MCF 10A (cell line): ENCODE measurements around the gene IMMP2L. TPM values are rescaled to one million over a fixed set of nuclear protein-coding genes. Genes with fewer than 3 reads are reported as not detected.
A peak's percentile ranks its signal among the peaks of the same experiment; 100 is the strongest.

Experiments
- BruUV-seq: library from RNA; stranded (reverse); fragments of 400-500 nt; replicated peaks from 2 replicates; lab custom pipeline; 2021; lab: Mats Ljungman, UMichigan
- CTCF ChIA-PET: fragments of 300-600 bp; sonication (Branson Sonifier 250); formaldehyde crosslinking; extraction: SDS; loops from one replicate; lab custom pipeline; 2021; ENCODE audit warnings: antibody characterized with exemption, inconsistent platforms; lab: Yijun Ruan, JAX
- POLR2A ChIA-PET: fragments of 300-600, 350-650 bp; sonication (Branson Sonifier 250); formaldehyde crosslinking; extraction: SDS; loops from one replicate; lab custom pipeline; 2020; ENCODE audit warnings: antibody characterized with exemption, inconsistent platforms; lab: Yijun Ruan, JAX
- DNase-seq: peaks from one replicate; pipeline ENCODE4 v3.0.0-alpha.2; 2018; ENCODE audit not compliant: unreplicated experiment
- H3K27ac Mint-ChIP-seq: one replicate; pipeline ENCODE4 v1.8.0; 2022; ENCODE audit warnings: mild to moderate bottlenecking, low read depth, mixed read lengths; ENCODE audit not compliant: unreplicated experiment
- H3K27me3 Mint-ChIP-seq: one replicate; pipeline ENCODE4 v1.8.0; 2022; ENCODE audit warnings: mixed read lengths; ENCODE audit not compliant: insufficient read depth, unreplicated experiment
- H3K36me3 Mint-ChIP-seq: one replicate; pipeline ENCODE4 v1.8.0; 2022; ENCODE audit warnings: mild to moderate bottlenecking, moderate library complexity, mixed read lengths; ENCODE audit not compliant: insufficient read depth, unreplicated experiment
- H3K4me1 Mint-ChIP-seq: one replicate; pipeline ENCODE4 v1.8.0; 2022; ENCODE audit warnings: mixed read lengths; ENCODE audit not compliant: insufficient read depth, unreplicated experiment
- H3K4me3 Mint-ChIP-seq: one replicate; pipeline ENCODE4 v1.8.0; 2022; ENCODE audit warnings: mild to moderate bottlenecking, moderate library complexity, mixed read lengths; ENCODE audit not compliant: unreplicated experiment
- H3K9me3 Mint-ChIP-seq: one replicate; pipeline ENCODE4 v1.8.0; 2022; ENCODE audit warnings: mixed read lengths; ENCODE audit not compliant: unreplicated experiment
- intact Hi-C: fragments of 100-400 bp; cut with micrococcal nuclease; formaldehyde crosslinking; loops from 2 replicates; pipeline ENCODE4 v1.14.1; 2022
- total RNA-seq: library from RNA; stranded (reverse); gene quantifications from 2 replicates; pipeline ENCODE4 v1.2.3, GENCODE V29; 2022
- TF ChIP-seq, protein P1 (sequence below): fragments of 200-600 bp; IDR thresholded peaks from one replicate; pipeline ENCODE4 v1.8.0; 2022; ENCODE audit warnings: antibody characterized with exemption, mild to moderate bottlenecking; ENCODE audit not compliant: unreplicated experiment

Gene IMMP2L
- total RNA-seq, 1 experiment from 2014 or later = 23.7 TPM

DNA sequence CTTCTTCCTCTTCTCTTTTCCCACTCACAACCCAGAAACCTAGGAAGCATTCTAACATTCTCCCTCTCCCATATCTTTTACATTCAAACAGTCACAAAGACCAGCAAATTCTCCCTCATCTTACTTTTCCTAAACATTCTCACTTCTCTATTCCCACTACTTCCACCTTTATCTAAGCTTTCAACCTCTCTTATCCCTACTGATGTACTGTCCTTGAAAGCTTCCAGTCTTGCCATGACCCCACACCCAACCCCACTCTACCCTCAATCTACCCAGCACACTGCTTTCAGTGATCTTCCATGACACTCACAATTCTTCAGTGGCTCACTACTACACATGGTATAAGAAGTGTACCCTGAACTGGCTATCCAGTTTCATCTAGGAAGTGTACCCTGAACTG lies 5.3 kb downstream of the IMMP2L start:
- Mint-ChIP-seq H3K27ac (no peak overlapping the region), H3K4me1 (peaks cover 12% of the 10 kb centered on the region), H3K27me3 (no peaks in the 10 kb centered on the region), H3K9me3 (no peaks in the 10 kb centered on the region), H3K36me3 (peaks cover 16% of the 10 kb centered on the region), H3K4me3 (no peak overlapping the region)
- no peak for DNase-seq
- TF ChIP-seq, protein P1, sequence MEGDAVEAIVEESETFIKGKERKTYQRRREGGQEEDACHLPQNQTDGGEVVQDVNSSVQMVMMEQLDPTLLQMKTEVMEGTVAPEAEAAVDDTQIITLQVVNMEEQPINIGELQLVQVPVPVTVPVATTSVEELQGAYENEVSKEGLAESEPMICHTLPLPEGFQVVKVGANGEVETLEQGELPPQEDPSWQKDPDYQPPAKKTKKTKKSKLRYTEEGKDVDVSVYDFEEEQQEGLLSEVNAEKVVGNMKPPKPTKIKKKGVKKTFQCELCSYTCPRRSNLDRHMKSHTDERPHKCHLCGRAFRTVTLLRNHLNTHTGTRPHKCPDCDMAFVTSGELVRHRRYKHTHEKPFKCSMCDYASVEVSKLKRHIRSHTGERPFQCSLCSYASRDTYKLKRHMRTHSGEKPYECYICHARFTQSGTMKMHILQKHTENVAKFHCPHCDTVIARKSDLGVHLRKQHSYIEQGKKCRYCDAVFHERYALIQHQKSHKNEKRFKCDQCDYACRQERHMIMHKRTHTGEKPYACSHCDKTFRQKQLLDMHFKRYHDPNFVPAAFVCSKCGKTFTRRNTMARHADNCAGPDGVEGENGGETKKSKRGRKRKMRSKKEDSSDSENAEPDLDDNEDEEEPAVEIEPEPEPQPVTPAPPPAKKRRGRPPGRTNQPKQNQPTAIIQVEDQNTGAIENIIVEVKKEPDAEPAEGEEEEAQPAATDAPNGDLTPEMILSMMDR = no peak
- ChIA-PET POLR2A (no interaction called here), CTCF (interaction anchor here (0.7 kb wide), 1 partner anchor 706 kb away, joined by 4 read pairs; no protein-coding TSS in a partner anchor)
- no TSS peak for BruUV-seq
- intact Hi-C loops = no loop called here

DNA sequence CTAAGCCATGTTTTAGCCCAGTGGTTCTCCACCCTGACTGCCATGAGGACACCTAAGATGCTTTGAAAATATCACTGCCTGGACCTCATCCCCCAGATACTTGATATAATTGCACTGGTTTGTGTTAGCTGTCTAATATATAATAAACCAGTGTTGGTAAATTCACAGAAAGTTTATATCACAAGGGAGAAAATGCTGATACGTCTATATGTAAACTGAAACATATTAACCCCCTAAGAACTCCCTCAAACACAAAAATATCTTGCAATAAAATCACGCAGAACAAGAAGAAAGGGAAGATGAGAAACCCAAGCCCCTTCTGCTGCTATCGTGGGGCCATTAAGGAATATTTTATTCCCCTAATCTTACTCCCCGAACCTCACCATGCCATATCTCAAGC lies 8.2 kb downstream of the IMMP2L start:
- ChIA-PET CTCF (interaction anchor here (0.5 to 0.7 kb wide), 2 partner anchors 10 to 179 kb away, joined by 3 read pairs; no protein-coding TSS in a partner anchor), POLR2A (no interaction called here)
- TF ChIP-seq, protein P1 = no peak
- intact Hi-C loops = no loop called here
- Mint-ChIP-seq H3K4me1 (no peaks in the 10 kb centered on the region), H3K27ac (no peak overlapping the region), H3K4me3 (no peak overlapping the region), H3K9me3 (no peaks in the 10 kb centered on the region), H3K27me3 (no peaks in the 10 kb centered on the region), H3K36me3 (peaks cover 30% of the 10 kb centered on the region)
- BruUV-seq = no TSS peak
- no peak for DNase-seq

DNA sequence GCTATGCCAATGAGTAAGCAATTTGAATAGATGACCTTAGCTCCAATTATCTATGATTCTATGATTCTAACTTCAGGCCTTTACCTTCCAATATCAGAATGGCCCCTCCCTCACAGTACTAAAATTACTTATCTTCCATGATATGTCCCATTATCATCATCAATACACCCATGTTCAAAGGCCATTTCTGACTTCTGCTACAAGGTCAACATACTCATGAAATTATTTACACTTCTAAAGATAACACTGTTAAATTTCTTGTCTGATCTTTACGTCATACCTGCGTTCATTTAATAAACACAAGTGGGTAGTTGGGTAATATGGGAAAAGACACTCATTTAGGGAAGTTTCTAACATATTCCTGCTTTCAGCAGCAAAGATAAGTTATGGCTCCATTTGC lies 21.2 kb downstream of the IMMP2L start:
- Mint-ChIP-seq H3K9me3 (no peaks in the 10 kb centered on the region), H3K27me3 (no peaks in the 10 kb centered on the region), H3K4me3 (no peak overlapping the region), H3K36me3 (peaks cover 25% of the 10 kb centered on the region), H3K27ac (no peak overlapping the region), H3K4me1 (no peaks in the 10 kb centered on the region)
- intact Hi-C loops = no loop called here
- POLR2A ChIA-PET = no interaction called here
- BruUV-seq = no TSS peak
- DNase-seq = no peak
- CTCF ChIA-PET = interaction anchor here (1.1 kb wide), 1 partner anchor 21 kb away, joined by 3 read pairs; the partner anchor contains the start of gene IMMP2L
- TF ChIP-seq, protein P1 = no peak

DNA sequence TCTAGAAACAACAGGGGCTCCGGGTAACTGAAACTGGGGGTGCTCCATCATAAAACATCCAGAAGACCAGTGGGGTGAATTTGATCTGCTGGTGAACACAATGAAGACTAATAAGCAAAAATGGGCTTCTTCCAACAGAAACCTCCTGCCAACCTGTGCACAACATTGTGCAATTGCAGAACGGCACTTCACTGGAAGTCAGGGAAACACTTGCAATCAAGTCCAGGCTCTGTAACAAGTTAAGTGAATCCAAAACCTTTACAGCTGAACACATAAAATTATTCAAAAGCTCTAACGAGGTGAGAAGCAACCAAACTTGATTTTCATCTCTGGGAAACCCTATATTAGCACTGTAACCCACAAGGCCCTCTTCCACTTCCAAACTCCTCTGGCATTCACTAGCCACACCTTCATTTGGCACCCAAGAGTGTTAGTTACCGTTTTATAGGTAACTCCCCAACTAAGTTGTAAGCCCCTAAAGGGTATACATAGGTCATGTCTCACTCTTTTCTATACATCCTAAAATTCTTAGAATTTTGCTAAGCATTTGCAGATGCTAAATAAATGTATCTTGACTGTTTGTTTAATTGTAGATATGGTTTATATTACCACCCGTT lies 22.0 kb downstream of the IMMP2L start:
- intact Hi-C loops = no loop called here
- H3K9me3 Mint-ChIP-seq = no peaks in the 10 kb centered on the region
- ChIA-PET POLR2A (no interaction called here), CTCF (no interaction called here)
- H3K27ac Mint-ChIP-seq = no peak overlapping the region
- BruUV-seq = no TSS peak
- no peaks in the 10 kb centered on the region for H3K4me1 Mint-ChIP-seq
- peak; percentile 6 for DNase-seq
- H3K4me3 Mint-ChIP-seq = no peak overlapping the region
- TF ChIP-seq, protein P1 = no peak
- H3K27me3 Mint-ChIP-seq = no peaks in the 10 kb centered on the region
- peaks cover 17% of the 10 kb centered on the region for H3K36me3 Mint-ChIP-seq
